GM18868 (cell line): ENCODE data around the gene CABLES1.

Source experiments
- ATAC-seq: cut with Tn5 transposase; IDR thresholded peaks from one replicate; pipeline ENCODE4 v1.9.1; 2021; ENCODE audit warnings: mild to moderate bottlenecking, moderate library complexity; ENCODE audit not compliant: unreplicated experiment

CABLES1 gene

GRCh38 chr18:23189768-23190661 is 54.7 kb downstream of the CABLES1 start:
- no peak for ATAC-seq

- ATAC-seq, result no peak
These were observed 55.9 kb downstream of the CABLES1 start for GRCh38 chr18:23191232-23191631.

DNA sequence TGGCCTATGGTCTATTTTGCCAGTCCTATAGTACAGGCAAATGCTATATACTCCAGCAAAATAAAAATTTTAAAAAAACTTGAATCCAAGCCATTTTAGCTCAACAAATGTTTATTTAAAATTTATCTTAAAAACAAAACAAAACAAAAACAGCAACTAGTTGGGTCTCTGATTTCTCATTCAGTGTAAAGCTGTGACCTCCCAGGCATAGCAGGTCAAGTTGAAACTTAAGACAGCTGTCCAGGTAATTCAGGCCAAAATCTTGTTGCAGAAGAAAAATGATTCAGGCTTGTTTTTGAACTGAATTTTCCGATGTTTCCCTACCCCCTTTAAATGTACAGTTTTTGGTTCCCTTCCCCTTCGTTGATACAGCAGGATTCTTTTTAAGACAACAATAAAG is 58.5 kb downstream of the CABLES1 start:
- ATAC-seq, result no peak

DNA sequence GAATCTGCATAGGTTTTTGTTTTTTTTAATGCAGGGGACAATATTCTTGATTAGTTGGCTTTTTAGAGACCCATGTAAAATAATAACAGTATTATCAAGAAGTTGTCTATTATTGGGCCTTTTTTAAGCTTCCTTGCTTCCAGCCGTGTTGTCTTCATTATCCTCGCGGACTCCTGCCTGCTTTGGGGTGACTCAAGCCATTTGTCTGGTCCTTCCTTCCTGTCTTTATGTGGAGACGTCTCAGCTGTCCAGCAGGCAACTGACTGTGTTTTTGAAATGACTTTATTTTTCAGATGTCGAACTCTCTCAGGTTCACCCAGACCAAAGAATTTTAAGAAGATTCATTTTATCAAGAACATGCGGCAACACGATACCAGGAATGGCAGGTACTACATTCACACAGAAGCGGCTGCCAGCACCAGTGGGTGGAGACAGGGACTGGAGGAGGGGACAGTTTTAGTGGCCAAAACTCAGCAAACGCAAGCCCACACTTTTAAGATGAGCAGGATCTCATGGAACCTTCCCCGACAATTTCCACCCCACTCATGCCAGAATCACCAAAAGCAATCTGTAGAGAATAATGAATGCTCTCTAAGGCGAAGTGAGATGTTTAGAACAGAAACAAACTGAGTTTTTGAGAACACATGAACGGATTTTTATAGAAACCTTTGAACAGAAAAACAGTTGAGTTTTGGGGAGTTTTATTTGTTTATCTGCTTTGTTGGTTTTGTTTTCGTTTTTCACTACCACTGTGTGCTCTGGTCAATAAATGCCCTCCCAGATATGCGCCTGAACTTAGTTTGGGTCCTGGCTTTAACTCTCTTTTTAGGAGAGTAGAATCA is 59.1 kb downstream of the CABLES1 start:
- no peak for ATAC-seq

- no peak for ATAC-seq
These were observed 60.0 kb downstream of the CABLES1 start for GRCh38 chr18:23194997-23195957.

- no peak for ATAC-seq
These were observed 61.1 kb downstream of the CABLES1 start for GRCh38 chr18:23196119-23197007.

DNA sequence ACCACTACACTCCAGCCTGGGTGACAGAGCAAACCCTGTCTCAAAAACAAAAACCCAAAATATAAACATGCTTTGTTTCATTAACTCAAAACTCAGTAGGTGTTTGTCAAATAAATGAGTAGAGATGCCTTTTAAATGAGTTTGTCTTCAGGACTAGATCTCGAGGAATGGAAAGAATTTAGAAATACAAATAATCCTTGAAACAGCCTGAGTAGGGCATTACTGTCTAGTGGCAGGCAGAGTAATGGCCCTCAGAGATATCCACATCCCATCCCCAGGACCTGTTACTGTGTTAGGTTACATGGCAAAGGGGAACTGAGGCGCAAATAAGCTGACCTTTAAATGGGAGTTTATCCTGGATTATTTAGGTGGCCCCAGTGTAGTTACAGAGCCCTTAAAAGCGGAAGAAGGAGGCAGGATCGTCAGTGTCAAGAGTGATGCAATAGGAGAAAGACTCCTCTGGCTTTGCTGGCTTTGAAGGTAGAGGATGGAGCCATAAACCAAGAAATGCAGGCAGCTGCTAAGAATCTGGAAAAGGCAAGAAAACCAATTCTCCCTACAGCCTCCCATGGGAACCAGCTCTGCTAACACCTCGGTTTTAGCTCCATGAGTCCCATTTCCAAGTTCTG is 63.0 kb downstream of the CABLES1 start:
- ATAC-seq, result no peak

DNA sequence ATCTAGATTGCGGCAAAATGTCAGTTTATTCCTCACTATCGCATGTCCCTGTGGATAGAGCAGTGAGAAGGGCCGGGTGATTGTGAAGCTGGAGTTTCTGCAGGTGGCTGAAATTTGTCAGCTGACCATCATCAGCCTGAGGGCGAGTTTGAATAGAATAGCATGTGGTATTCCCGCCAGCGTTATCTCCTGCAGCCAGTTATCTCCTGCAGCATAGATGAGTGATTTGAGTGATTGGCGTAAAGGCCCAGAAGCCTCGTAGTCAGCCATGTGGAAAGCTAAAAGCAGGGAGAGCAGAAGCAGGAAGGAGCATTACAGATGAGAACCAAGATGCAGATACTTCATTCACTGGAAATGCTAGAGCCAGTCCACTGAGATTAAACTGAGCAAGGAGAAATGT is 65.5 kb downstream of the CABLES1 start:
- ATAC-seq, result no peak

GRCh38 chr18:23201741-23202140 is 66.5 kb downstream of the CABLES1 start:
- ATAC-seq, result no peak

DNA sequence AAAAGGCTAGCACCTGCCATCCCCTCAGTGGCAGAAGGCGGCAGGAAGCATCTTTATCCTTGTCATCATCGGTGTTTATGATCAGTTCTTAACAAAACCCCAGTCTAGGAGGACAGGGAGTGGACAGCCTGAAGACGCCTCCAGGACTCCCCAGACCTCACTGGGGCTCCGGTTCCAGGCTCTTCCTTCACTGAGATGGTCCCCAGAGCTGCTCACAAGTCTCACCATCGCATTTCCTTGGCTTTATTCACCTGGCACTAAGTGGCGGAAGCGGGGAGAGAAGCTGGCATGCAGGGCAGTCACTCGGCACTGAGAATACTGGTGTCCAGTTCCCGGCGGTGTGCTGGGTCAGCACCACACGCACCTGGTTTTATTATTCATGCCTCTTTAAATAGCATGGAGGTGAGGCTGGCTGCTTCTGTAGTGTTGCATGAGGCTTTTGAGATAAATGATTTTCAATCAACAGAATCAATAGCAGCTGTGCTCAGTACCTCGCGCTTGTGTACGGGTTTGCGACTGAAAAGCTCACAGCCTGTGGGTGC is 68.7 kb downstream of the CABLES1 start:
- ATAC-seq, result no peak

DNA sequence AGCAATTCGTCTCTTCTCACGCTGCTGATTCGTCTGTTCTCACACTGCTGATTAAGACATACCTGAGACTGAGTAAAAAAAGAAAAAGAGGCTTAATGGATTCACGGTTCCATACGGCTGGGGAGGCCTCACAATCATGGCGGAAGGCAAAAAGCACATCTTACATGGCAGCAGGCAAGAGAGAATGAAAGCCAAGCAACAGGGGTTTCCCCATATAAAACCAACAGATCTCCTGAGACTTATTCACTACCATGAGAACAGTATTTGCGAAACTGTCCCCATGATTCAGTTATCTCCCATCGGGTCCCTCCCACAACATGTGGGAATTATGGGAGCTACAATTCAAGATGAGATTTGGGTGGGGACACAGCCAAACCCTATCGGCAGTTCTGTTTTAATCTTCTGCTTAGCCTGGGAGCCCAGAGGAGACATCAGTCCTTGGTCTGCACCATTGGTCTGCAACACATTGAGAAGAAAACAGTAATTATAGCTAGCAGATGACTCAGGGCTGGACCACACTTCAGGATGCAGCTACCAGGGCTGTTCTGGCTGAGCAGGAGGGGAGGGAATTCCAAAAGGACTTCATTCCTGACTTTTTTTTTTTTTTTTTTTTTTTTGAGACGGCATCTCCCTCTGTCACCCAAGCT is 69.4 kb downstream of the CABLES1 start:
- no peak for ATAC-seq

DNA sequence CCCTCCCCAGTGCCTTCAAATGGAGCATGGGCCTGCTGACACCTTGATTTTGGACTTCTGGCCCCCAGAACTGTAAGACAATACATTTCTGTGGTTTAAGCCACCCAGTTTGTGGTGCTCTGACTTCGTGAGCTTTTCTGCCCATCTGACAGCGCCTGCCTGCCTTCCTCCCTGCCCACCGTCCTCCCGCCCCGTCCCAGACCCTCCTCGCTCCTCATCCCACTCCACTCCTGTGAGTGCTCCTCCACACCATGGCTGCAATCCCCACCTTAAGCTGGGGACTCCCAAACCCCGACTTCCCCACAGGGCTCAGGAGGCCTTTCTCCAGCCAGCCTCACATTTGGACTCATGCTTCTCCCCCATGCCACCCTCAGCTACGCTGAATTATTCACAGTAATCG is 70.7 kb downstream of the CABLES1 start:
- ATAC-seq, result no peak

- ATAC-seq, result no peak
These were observed 72.1 kb downstream of the CABLES1 start for GRCh38 chr18:23207191-23207955.

DNA sequence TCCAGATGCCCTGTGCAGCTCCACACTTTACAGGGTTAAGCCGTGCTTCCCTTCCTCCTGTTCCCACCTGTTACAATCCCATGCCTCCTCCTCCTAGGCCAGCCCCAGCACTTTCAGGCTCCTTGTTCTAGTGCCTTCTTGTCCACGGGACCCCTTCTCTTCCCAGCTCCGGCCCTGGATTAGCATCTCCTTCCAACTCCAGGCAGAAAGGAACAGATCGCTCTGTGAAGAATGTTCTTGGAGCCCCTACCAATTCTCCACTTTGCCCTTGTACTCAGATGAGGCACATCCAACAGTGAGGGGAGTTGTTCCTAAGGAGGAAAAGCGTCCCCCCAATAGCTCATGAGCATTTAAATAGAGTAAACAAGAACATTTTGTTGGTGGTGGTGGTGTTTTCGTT is 72.7 kb downstream of the CABLES1 start:
- ATAC-seq, result no peak

- ATAC-seq, result no peak
These were observed 73.3 kb downstream of the CABLES1 start for GRCh38 chr18:23208600-23208999.

DNA sequence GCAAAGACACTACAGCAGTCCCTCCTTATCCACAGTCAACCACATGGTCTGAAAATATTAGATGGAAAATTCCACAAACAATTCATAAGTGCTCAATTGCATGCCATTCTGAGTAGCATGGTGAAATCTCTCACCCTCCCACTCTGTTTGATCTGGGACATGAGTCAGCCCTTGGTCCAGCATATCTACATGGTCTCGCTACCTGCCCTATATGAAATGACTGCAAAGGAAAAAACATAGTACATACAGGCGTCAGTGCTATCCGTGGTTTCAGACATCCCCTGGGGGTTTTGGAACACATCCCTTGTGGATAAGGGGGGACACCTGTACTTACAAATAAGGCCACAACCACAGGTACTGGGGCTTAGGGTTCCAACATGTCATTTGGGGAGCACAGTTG is 73.7 kb downstream of the CABLES1 start:
- no peak for ATAC-seq

GRCh38 chr18:23209796-23210195 is 74.5 kb downstream of the CABLES1 start:
- no peak for ATAC-seq

DNA sequence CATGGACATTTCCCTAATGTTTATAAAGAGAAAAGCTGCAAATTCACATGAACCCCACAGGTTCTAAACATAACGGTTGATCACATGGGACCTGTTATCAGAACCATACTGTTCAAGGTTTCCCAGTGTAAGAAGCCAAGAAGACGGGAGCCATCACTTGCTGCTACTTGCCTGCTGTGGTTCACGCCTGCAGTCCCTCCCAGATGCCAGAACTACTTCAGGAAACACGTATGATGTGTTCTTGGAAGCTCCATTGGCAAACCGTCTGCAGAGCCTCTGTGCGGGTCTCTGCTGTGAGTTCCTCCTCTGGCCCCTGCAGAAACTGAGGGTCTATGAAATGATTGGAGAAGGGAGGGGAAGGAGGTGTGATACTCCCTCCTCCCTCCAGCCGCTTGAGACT is 75.2 kb downstream of the CABLES1 start:
- no peak for ATAC-seq
